Upper lobe of right lung (tissue), 1 donor: ENCODE data around the gene PRKACA. TPM values are rescaled to one million over a fixed set of nuclear protein-coding genes. Genes with fewer than 3 reads are reported as not detected.

Source experiments
- ATAC-seq: fragments of 200-7000 bp; cut with Tn5 transposase; one replicate; pipeline ENCODE4 v1.9.1; 2020; ENCODE audit warnings: mild to moderate bottlenecking, moderate library complexity
- DNase-seq: peaks from one replicate; pipeline ENCODE4 v3.0.0-alpha.2; 2020
- H3K27ac ChIP-seq: fragments of 200-600 bp; one replicate; pipeline ENCODE4 v1.8.0; 2022
- H3K27me3 ChIP-seq: fragments of 200-600 bp; one replicate; pipeline ENCODE4 v1.8.0; 2022; ENCODE audit warnings: mild to moderate bottlenecking
- H3K36me3 ChIP-seq: fragments of 200-600 bp; one replicate; pipeline ENCODE4 v1.8.0; 2022
- H3K4me1 ChIP-seq: fragments of 200-600 bp; one replicate; pipeline ENCODE4 v1.8.0; 2022
- H3K4me3 ChIP-seq: fragments of 200-600 bp; one replicate; pipeline ENCODE4 v1.8.0; 2022; ENCODE audit warnings: mild to moderate bottlenecking
- H3K9me3 ChIP-seq: fragments of 200-600 bp; one replicate; pipeline ENCODE4 v1.8.0; 2022
- intact Hi-C: fragments of 100-400 bp; cut with DNase I; formaldehyde crosslinking; loops from one replicate; pipeline ENCODE4 v1.11.0; 2022
- total RNA-seq: library from RNA; stranded (reverse); fragmentation: NEBNext Ultra II Directional; extraction: Animal tissue kit (Norgen Biotek cat#: 25700); gene quantifications from one replicate; pipeline ENCODE4 v1.2.1, GENCODE V29; 2021
- TF ChIP-seq, protein P1 (sequence below): fragments of 200-600 bp; IDR thresholded peaks from one replicate; pipeline ENCODE4 v1.8.0; 2022; ENCODE audit warnings: antibody characterized with exemption
- donor health status: DM: no; HTN: yes; CAD: no; lungs with severe emphysema.

PRKACA gene
- total RNA-seq, 1 donor from 2014 or later, result 85.7 TPM

DNA sequence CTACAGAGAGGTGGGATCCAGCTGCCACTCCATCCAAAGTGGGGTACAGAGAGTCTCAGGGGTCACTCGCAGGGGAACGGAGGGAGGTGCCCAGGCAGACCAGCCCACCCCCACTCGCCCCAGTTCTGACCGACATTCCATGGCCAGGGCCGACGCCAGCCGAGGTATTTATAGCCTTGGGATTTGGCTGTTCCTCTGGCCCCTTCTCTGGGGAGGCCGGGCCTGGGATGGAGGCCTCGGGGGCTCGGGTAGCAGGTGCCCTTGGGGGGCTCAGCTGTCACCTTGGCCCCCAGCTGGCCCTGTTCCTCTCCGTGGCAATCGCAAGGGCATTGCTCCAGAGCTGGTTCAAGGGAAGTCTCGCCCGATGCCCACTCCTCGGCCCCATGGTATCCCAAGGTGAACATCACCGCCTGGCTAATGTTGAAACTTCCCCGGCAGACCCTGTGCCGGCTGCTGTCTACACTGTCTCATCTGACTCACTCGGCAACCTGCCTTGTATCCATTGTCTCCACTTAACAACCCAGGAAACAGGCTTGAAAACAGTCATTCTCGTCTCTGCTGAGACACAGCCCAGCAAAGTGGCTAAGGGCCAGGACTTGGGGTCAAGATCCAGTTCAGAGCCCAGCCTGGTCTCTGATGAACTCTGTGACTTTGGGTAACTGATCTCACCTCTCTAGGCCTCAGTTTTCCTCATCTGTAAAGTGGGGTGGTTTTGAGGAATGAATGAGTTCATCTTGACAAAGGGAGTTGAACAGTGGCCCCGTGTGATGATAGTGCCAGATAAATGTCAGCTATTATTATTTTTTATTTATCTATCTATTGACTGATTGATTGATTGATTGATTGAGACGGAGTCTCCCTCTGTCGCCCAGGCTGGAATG, 9.7 kb downstream of the PRKACA start:
- Histone ChIP-seq H3K27me3 (no peaks in the 10 kb centered on the region), H3K4me3 (no peak overlapping the region), H3K4me1 (peaks cover 7% of the 10 kb centered on the region), H3K27ac (no peak overlapping the region), H3K9me3 (no peaks in the 10 kb centered on the region), H3K36me3 (peaks cover 31% of the 10 kb centered on the region)
- DNase-seq, result no peak
- TF ChIP-seq, protein P1, sequence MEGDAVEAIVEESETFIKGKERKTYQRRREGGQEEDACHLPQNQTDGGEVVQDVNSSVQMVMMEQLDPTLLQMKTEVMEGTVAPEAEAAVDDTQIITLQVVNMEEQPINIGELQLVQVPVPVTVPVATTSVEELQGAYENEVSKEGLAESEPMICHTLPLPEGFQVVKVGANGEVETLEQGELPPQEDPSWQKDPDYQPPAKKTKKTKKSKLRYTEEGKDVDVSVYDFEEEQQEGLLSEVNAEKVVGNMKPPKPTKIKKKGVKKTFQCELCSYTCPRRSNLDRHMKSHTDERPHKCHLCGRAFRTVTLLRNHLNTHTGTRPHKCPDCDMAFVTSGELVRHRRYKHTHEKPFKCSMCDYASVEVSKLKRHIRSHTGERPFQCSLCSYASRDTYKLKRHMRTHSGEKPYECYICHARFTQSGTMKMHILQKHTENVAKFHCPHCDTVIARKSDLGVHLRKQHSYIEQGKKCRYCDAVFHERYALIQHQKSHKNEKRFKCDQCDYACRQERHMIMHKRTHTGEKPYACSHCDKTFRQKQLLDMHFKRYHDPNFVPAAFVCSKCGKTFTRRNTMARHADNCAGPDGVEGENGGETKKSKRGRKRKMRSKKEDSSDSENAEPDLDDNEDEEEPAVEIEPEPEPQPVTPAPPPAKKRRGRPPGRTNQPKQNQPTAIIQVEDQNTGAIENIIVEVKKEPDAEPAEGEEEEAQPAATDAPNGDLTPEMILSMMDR, result no peak
- no peak for ATAC-seq
- intact Hi-C loops, result no loop called here

- Histone ChIP-seq H3K27me3 (no peaks in the 10 kb centered on the region), H3K9me3 (no peaks in the 10 kb centered on the region), H3K4me1 (no peaks in the 10 kb centered on the region), H3K36me3 (peaks cover 41% of the 10 kb centered on the region), H3K27ac (no peak overlapping the region), H3K4me3 (no peak overlapping the region)
- TF ChIP-seq, protein P1, result no peak
- ATAC-seq, result no peak
- intact Hi-C loops, result no loop called here
- no peak for DNase-seq
Observed at GRCh38 chr19:14106840-14107239, 10.7 kb downstream of the PRKACA start.

- ATAC-seq, result no peak
- Histone ChIP-seq H3K27me3 (no peaks in the 10 kb centered on the region), H3K4me3 (no peak overlapping the region), H3K36me3 (peaks cover 52% of the 10 kb centered on the region), H3K27ac (no peak overlapping the region), H3K4me1 (no peaks in the 10 kb centered on the region), H3K9me3 (no peaks in the 10 kb centered on the region)
- intact Hi-C loops, result no loop called here
- TF ChIP-seq, protein P1, result no peak
- no peak for DNase-seq
Observed at GRCh38 chr19:14105680-14106079, 11.9 kb downstream of the PRKACA start.

DNA sequence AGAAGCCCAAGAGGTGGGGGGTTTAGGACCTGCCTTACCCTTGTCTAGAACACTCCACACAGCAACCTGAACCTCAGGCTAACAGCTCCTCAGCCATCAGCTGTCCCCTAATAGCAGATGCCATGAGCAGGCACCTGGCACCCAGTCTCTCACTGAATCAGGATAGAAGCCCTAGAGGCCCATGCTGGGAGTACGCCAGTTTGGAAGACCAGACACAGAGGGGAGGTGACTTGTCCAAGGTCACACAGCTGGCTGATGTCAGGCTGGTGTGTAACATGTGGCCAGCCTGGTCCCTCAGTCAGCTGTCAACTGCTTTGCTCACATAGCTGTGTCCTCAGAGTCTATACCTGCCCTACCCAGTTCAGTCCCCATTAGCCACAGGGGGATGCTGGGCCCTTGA, 14.3 kb downstream of the PRKACA start:
- intact Hi-C loops, result no loop called here
- H3K4me1 ChIP-seq, result no peaks in the 10 kb centered on the region
- H3K36me3 ChIP-seq, result peaks cover 76% of the 10 kb centered on the region
- H3K9me3 ChIP-seq, result no peaks in the 10 kb centered on the region
- H3K27ac ChIP-seq, result no peak overlapping the region
- TF ChIP-seq, protein P1, result no peak
- ATAC-seq (no peak), DNase-seq (no peak)
- H3K27me3 ChIP-seq, result no peaks in the 10 kb centered on the region
- no peak overlapping the region for H3K4me3 ChIP-seq

DNA sequence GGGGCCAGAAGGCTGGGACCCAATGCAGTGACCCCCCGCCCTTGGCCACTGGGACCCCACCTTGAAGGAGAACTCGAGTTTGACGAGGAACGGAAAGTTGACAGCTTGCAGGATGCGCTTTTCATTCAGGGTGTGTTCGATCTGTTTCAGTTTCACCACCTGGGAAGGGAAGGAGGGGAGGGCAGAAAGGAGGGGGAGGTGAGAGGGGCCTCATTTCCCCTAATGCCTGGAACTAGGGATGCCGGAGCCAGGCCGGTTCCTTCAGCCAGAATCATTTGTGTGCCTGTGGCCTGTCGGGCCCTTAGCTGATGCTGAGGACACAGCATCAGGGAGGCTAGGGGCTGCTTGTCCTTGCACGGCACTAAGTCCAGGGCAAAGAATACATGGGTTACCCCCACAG, 14.8 kb downstream of the PRKACA start:
- no peaks in the 10 kb centered on the region for H3K27me3 ChIP-seq
- H3K9me3 ChIP-seq, result no peaks in the 10 kb centered on the region
- intact Hi-C loops, result no loop called here
- ATAC-seq (no peak), DNase-seq (no peak)
- H3K4me3 ChIP-seq, result no peak overlapping the region
- H3K4me1 ChIP-seq, result no peaks in the 10 kb centered on the region
- H3K27ac ChIP-seq, result no peak overlapping the region
- H3K36me3 ChIP-seq, result peaks cover 82% of the 10 kb centered on the region
- TF ChIP-seq, protein P1, result no peak
